Heart left ventricle (tissue), 13 donors: ENCODE results near the gene RAMP1.

ENCODE experiments used
- POLR2A ChIP-seq, 2 donors: fragments of 450-650 bp; IDR thresholded peaks; one replicate each; pipeline ENCODE4 v1.6.1; 2017; ENCODE audit warnings: antibody characterized with exemption in 2 of 2, mild to moderate bottlenecking in 2 of 2, moderate library complexity in 2 of 2
- TF ChIP-seq, protein P1 (sequence below), 12 donors: fragments of 200-600 bp; sonication (generic) in 4 of 12; IDR thresholded peaks; one replicate each; pipeline versions ENCODE4 v1.5.0 to v1.8.0; 2018 to 2022; ENCODE audit warnings: antibody characterized with exemption in 12 of 12, mild to moderate bottlenecking in 5 of 12
- donor health status: ischemic (EF 13 %, LVEDD 7.1; RV severe dilation, severe dysfunction).
- donor health status: DM: no; HTN: yes; CAD: no.
- donor health status: DM: no; HTN: no; CAD: no.
- donor health status: ischemic (EF 25% LVEDD 6.9; RV normal size, moderate dysfunction).
- donor health status: ischemic (EF 25% LVEDD 5.7; RV mildly dilated, moderate dysfunction).
- donor health status: ischemic (EF 35%, LVEDD 5.7; RV mildly dilated, moderate dysfunction).
- donor health status: nonischemic (EF 11% LVEDD 7.7; RV severe dilation, severe dysfunction).
- donor health status: DM: yes; HTN: yes; CAD: no.
- donor health status: PGD.
- donor health status: ischemic (EF 29% LVEDD 5.4; RV normal size, mild dysfunction).
- donor health status: nonischemic (EF 23%, LVEDD 6.1; RV moderate dilation, normal function).

GRCh38 chr2:237864444-237864931, 5.1 kb downstream of the RAMP1 start:
- TF ChIP-seq, protein P1, sequence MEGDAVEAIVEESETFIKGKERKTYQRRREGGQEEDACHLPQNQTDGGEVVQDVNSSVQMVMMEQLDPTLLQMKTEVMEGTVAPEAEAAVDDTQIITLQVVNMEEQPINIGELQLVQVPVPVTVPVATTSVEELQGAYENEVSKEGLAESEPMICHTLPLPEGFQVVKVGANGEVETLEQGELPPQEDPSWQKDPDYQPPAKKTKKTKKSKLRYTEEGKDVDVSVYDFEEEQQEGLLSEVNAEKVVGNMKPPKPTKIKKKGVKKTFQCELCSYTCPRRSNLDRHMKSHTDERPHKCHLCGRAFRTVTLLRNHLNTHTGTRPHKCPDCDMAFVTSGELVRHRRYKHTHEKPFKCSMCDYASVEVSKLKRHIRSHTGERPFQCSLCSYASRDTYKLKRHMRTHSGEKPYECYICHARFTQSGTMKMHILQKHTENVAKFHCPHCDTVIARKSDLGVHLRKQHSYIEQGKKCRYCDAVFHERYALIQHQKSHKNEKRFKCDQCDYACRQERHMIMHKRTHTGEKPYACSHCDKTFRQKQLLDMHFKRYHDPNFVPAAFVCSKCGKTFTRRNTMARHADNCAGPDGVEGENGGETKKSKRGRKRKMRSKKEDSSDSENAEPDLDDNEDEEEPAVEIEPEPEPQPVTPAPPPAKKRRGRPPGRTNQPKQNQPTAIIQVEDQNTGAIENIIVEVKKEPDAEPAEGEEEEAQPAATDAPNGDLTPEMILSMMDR (IDR thresholded peaks at IDR 0.05): no peak
- TF ChIP-seq POLR2A (IDR thresholded peaks at IDR 0.05): no peak
